ENCODE measurements around the gene ARHGAP25.

ARHGAP25 gene

GRCh38 chr2:68696554-68696953 is 38.1 kb upstream of the ARHGAP25 start:
- H3K4me1 ChIP-seq, result peaks cover 0 to 36% (median 18%) of the 10 kb centered on the region in 10 experiments; a peak in 13 of 20 replicates
- H3K27ac ChIP-seq, result no peak overlapping the region
- TF ChIP-seq Cebpa-rat (IDR thresholded peaks at IDR 0.05), result no peak
- H3K36me3 ChIP-seq, result no peaks in the 10 kb centered on the region
- no peak overlapping the region for H3K9ac ChIP-seq
- no peaks in the 10 kb centered on the region for H4K20me1 ChIP-seq
- peak overlapping the region in 1 of 11 experiments; percentile 1; a peak in 1 of 22 replicates for H3K4me2 ChIP-seq
- no peaks in the 10 kb centered on the region for H3K27me3 ChIP-seq
- H3K4me3 ChIP-seq, result no peak overlapping the region
- H3K9me3 ChIP-seq (replicated peaks in 1 of 11), result peaks cover 7 to 51% (median 31%) of the 10 kb centered on the region in 11 experiments; a peak in 18 of 22 replicates

GRCh38 chr2:68698567-68699377 is 35.8 kb upstream of the ARHGAP25 start:
- Histone ChIP-seq H3K36me3 (no peaks in the 10 kb centered on the region), H3K9me3 (replicated peaks in 1 of 11) (peaks cover 7 to 51% (median 31%) of the 10 kb centered on the region in 11 experiments; a peak in 18 of 22 replicates), H3K9ac (no peak overlapping the region), H3K4me2 (peak overlapping the region in 3 of 11 experiments; percentile 1 to 15 (median 13); a peak in 3 of 22 replicates), H3K27me3 (no peaks in the 10 kb centered on the region), H4K20me1 (no peaks in the 10 kb centered on the region), H3K27ac (no peak overlapping the region; a peak in 1 of 22 replicates), H3K4me1 (peaks cover 0 to 18% (median 6%) of the 10 kb centered on the region in 10 experiments; a peak in 10 of 20 replicates), H3K4me3 (no peak overlapping the region)
- TF ChIP-seq Cebpa-rat (IDR thresholded peaks at IDR 0.05), result no peak

- Histone ChIP-seq H3K36me3 (no peaks in the 10 kb centered on the region), H3K27me3 (no peaks in the 10 kb centered on the region), H3K9ac (no peak overlapping the region), H3K4me1 (peaks cover 0 to 18% (median 0%) of the 10 kb centered on the region in 10 experiments; a peak in 5 of 20 replicates), H3K4me3 (no peak overlapping the region), H3K4me2 (no peak overlapping the region), H3K9me3 (replicated peaks in 1 of 11) (peaks cover 7 to 45% (median 25%) of the 10 kb centered on the region in 11 experiments; a peak in 18 of 22 replicates), H4K20me1 (no peaks in the 10 kb centered on the region), H3K27ac (no peak overlapping the region)
- TF ChIP-seq Cebpa-rat (IDR thresholded peaks at IDR 0.05), result no peak
Measured at GRCh38 chr2:68700560-68700959, 34.1 kb upstream of the ARHGAP25 start.

DNA sequence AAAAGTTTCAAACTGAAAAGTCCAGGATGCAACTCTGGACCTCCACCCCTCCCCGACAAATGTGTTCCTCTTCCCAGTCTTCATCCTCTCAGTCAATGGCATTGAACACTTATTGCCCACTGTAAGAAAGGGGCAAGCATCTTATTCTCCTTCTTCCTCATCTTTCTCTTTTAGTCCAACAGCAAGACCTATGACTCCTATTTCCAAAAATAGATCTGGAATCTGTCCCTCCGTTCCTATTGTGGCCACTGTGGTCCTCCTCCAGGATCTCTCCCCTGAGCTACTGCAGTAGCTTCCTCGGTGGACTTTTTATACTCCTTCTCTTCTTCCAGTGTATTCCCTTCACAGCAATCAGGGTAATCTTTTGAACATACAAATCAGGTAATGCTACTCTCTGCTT is 28.0 kb upstream of the ARHGAP25 start:
- Histone ChIP-seq H3K4me1 (peaks cover 16 to 24% (median 20%) of the 10 kb centered on the region in 10 experiments), H3K27me3 (no peaks in the 10 kb centered on the region), H3K4me2 (no peak overlapping the region), H3K9me3 (replicated peaks in 1 of 11) (peaks cover 0 to under 1% (median 0%) of the 10 kb centered on the region in 11 experiments; a peak in 2 of 22 replicates), H4K20me1 (no peaks in the 10 kb centered on the region), H3K4me3 (no peak overlapping the region), H3K36me3 (no peaks in the 10 kb centered on the region), H3K27ac (no peak overlapping the region), H3K9ac (no peak overlapping the region)
- no peak for TF ChIP-seq Cebpa-rat (IDR thresholded peaks at IDR 0.05)

DNA sequence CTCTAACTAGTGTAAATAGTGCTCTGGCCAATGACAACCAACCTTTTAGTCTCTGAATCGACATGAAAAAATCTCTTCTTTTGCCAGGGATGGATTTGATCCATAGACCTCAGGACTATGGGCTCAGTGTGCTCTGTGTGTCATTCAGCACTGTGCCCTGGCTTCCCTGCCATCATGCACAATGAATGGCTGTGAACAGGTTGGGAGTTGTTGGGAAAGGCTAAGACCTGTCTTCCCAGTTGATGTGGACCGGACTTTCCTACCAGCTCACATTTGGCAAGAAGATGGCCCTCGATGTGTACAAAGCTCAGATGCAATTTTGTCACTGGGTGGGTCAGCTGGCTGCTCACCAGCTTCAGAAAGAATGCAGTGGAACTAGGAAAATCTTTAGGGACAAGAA is 26.0 kb upstream of the ARHGAP25 start:
- no peaks in the 10 kb centered on the region for H3K27me3 ChIP-seq
- no peak for TF ChIP-seq Cebpa-rat (IDR thresholded peaks at IDR 0.05)
- H3K4me2 ChIP-seq, result no peak overlapping the region
- peaks cover 20 to 32% (median 25%) of the 10 kb centered on the region in 10 experiments for H3K4me1 ChIP-seq
- H3K9ac ChIP-seq, result no peak overlapping the region
- no peaks in the 10 kb centered on the region for H3K36me3 ChIP-seq
- H4K20me1 ChIP-seq, result no peaks in the 10 kb centered on the region
- no peak overlapping the region for H3K4me3 ChIP-seq
- H3K9me3 ChIP-seq (replicated peaks in 1 of 11), result peaks cover 0 to 15% (median 10%) of the 10 kb centered on the region in 11 experiments; a peak in 10 of 22 replicates
- H3K27ac ChIP-seq, result no peak overlapping the region

GRCh38 chr2:68709421-68709911 is 25.1 kb upstream of the ARHGAP25 start:
- Histone ChIP-seq H3K4me3 (no peak overlapping the region), H3K9ac (peak overlapping the region in 8 of 11 experiments; percentile 5 to 66 (median 33); a peak in 9 of 22 replicates), H3K36me3 (no peaks in the 10 kb centered on the region), H3K4me2 (peak overlapping the region; percentile 2 to 67 (median 32); a peak in 17 of 22 replicates), H3K9me3 (replicated peaks in 1 of 11) (peaks cover 0 to 15% (median 10%) of the 10 kb centered on the region in 11 experiments; a peak in 10 of 22 replicates), H3K27me3 (no peaks in the 10 kb centered on the region), H3K4me1 (peaks cover 28 to 40% (median 33%) of the 10 kb centered on the region in 10 experiments), H4K20me1 (no peaks in the 10 kb centered on the region), H3K27ac (peak overlapping the region in 9 of 11 experiments; percentile 26 to 58 (median 52); a peak in 17 of 22 replicates)
- no peak for TF ChIP-seq Cebpa-rat (IDR thresholded peaks at IDR 0.05)

- H3K36me3 ChIP-seq, result no peaks in the 10 kb centered on the region
- H3K4me3 ChIP-seq, result no peak overlapping the region
- H3K4me2 ChIP-seq, result peak overlapping the region; percentile 2 to 67 (median 22); a peak in 18 of 22 replicates
- peaks cover 35 to 46% (median 41%) of the 10 kb centered on the region in 10 experiments for H3K4me1 ChIP-seq
- H3K9me3 ChIP-seq (replicated peaks in 1 of 11), result peaks cover 0 to 15% (median 10%) of the 10 kb centered on the region in 11 experiments; a peak in 11 of 22 replicates
- no peak overlapping the region for H3K9ac ChIP-seq
- no peaks in the 10 kb centered on the region for H4K20me1 ChIP-seq
- peak overlapping the region in 4 of 11 experiments; percentile 10 to 45 (median 28); a peak in 7 of 22 replicates for H3K27ac ChIP-seq
- no peaks in the 10 kb centered on the region for H3K27me3 ChIP-seq
- TF ChIP-seq Cebpa-rat (IDR thresholded peaks at IDR 0.05), result no peak
Measured at GRCh38 chr2:68710336-68710735, 24.3 kb upstream of the ARHGAP25 start.

GRCh38 chr2:68710756-68711155 is 23.9 kb upstream of the ARHGAP25 start:
- H3K9ac ChIP-seq, result no peak overlapping the region
- H3K27me3 ChIP-seq, result no peaks in the 10 kb centered on the region
- H3K4me1 ChIP-seq, result peaks cover 39 to 50% (median 45%) of the 10 kb centered on the region in 10 experiments
- TF ChIP-seq Cebpa-rat (IDR thresholded peaks at IDR 0.05), result no peak
- no peaks in the 10 kb centered on the region for H4K20me1 ChIP-seq
- H3K4me3 ChIP-seq, result no peak overlapping the region
- peaks cover 0 to 17% (median 10%) of the 10 kb centered on the region in 11 experiments; a peak in 12 of 22 replicates for H3K9me3 ChIP-seq (replicated peaks in 1 of 11)
- H3K4me2 ChIP-seq, result peak overlapping the region; percentile 2 to 67 (median 22); a peak in 18 of 22 replicates
- no peaks in the 10 kb centered on the region for H3K36me3 ChIP-seq
- H3K27ac ChIP-seq, result peak overlapping the region in 5 of 11 experiments; percentile 10 to 45 (median 17); a peak in 8 of 22 replicates

DNA sequence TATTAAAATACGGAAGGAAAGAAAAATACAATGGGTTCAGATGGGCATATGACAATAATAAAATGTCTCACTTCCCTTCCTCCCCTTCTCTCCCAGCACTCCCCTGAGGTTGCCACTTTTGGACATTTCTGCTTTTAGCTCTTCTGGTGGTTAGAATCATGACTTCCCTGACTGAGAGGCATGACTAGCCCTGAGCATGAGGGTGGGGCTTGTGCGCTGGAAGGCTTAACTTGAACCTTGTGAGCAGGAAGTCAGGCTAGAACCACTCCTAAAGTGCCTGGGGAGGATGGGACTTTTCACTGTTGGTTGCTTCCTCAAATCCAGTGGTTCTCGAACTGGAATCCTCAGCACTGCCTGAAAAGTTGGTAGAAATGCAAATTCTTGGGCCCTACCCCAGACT is 19.7 kb upstream of the ARHGAP25 start:
- Histone ChIP-seq H3K27ac (peak overlapping the region; percentile 83 to 97 (median 90)), H3K9me3 (replicated peaks in 1 of 11) (peaks cover 0 to 24% (median 11%) of the 10 kb centered on the region in 11 experiments; a peak in 12 of 22 replicates), H3K9ac (peak overlapping the region; percentile 59 to 85 (median 75)), H3K4me1 (peaks cover 52 to 67% (median 57%) of the 10 kb centered on the region in 10 experiments), H3K4me2 (peak overlapping the region; percentile 66 to 97 (median 83)), H3K4me3 (peak overlapping the region; percentile 35 to 58 (median 45); a peak in 15 of 20 replicates), H3K27me3 (no peaks in the 10 kb centered on the region), H4K20me1 (no peaks in the 10 kb centered on the region), H3K36me3 (no peaks in the 10 kb centered on the region)
- no peak for TF ChIP-seq Cebpa-rat (IDR thresholded peaks at IDR 0.05)
